ENCODE results near the gene DLGAP4.

GRCh38 chr20:36272547-36273220 is 33.5 kb upstream of the DLGAP4 start:
- TF ChIP-seq CTCF (IDR thresholded peaks at IDR 0.05), result no peak
- TF ChIP-seq POLR2A (IDR thresholded peaks at IDR 0.05), result no peak
